ENCODE results near the gene TMEM53.
"Not testable (repeated sequence)": the region's sequence is repeated elsewhere in the genome, so short reads cannot be mapped to it uniquely, and the experiment has no call there.

The TMEM53 gene
- total RNA-seq, result 6.2 to 30.2 (median 18.3) reads per million in 18 experiments

- DNase-seq, result peak; percentile 99 to 100
Observed at GRCh38 chr1:44674113-44675000, at the start of gene TMEM53, which contains the start of gene ARMH1. Gene TMEM53, minus strand, starts transcription at chr1:44674481. Its CDS starts 90 bp downstream, at chr1:44674391. Gene ARMH1, plus strand, starts transcription at chr1:44674714. Its CDS starts 14,984 bp downstream, at chr1:44689698.

GRCh38 chr1:44723496-44724295 is 49.4 kb upstream of the TMEM53 start:
- peak; percentile 82 to 85 for DNase-seq

- no peak for DNase-seq
Observed at GRCh38 chr1:44723064-44723463, 48.8 kb upstream of the TMEM53 start.

- DNase-seq, result peak; percentile 98 to 99
Observed at GRCh38 chr1:44721485-44722361, 47.4 kb upstream of the TMEM53 start.

GRCh38 chr1:44720281-44720680 is 46.0 kb upstream of the TMEM53 start:
- DNase-seq, result no peak

GRCh38 chr1:44719318-44719717 is 45.0 kb upstream of the TMEM53 start:
- no peak for DNase-seq

- DNase-seq, result no peak
Observed at GRCh38 chr1:44718091-44718490, 43.8 kb upstream of the TMEM53 start.

GRCh38 chr1:44717653-44718052 is 43.4 kb upstream of the TMEM53 start:
- no peak for DNase-seq

- DNase-seq, result no peak
Observed at GRCh38 chr1:44717156-44717555, 42.9 kb upstream of the TMEM53 start.

GRCh38 chr1:44714944-44715571 is 40.8 kb upstream of the TMEM53 start:
- peak; percentile 85 to 90 for DNase-seq

GRCh38 chr1:44714532-44714931 is 40.3 kb upstream of the TMEM53 start:
- DNase-seq, result no peak

GRCh38 chr1:44713321-44713781 is 39.1 kb upstream of the TMEM53 start:
- no peak for DNase-seq

- peak; percentile 77 to 79 for DNase-seq
Observed at GRCh38 chr1:44707959-44708831, 33.9 kb upstream of the TMEM53 start.

GRCh38 chr1:44707112-44707881 is 33.0 kb upstream of the TMEM53 start:
- no peak for DNase-seq

GRCh38 chr1:44705938-44706337 is 31.7 kb upstream of the TMEM53 start:
- no peak for DNase-seq

- no peak for DNase-seq
Observed at GRCh38 chr1:44705470-44705869, 31.2 kb upstream of the TMEM53 start.

GRCh38 chr1:44701141-44701573 is 26.9 kb upstream of the TMEM53 start:
- DNase-seq, result no peak

GRCh38 chr1:44700573-44700972 is 26.3 kb upstream of the TMEM53 start:
- DNase-seq, result no peak

- DNase-seq, result not testable (repeated sequence)
Observed at GRCh38 chr1:44699375-44699774, 25.1 kb upstream of the TMEM53 start.

- DNase-seq, result peak; percentile 42 to 72
Observed at GRCh38 chr1:44698138-44698537, 23.9 kb upstream of the TMEM53 start.
